Left lobe of liver (tissue), 2 donors: ENCODE results near the gene MLLT3. TPM values are rescaled to one million over a fixed set of nuclear protein-coding genes. Genes with fewer than 3 reads are reported as not detected.

Experiments used
- ATAC-seq: fragments of 200-7000 bp; cut with Tn5 transposase; one replicate; pipeline ENCODE4 v1.9.1; 2020; ENCODE audit warnings: mild to moderate bottlenecking, moderate library complexity
- DNase-seq: peaks from one replicate; pipeline ENCODE4 v3.0.0-alpha.2; 2020; ENCODE audit warnings: low spot score
- total RNA-seq: library from RNA; stranded (reverse); gene quantifications from one replicate; pipeline ENCODE4 v1.2.1, GENCODE V29; 2021
- donor health status: DM: no; HTN: no; CAD: no; lungs with moderate emphysema.
- donor health status: DM: no; HTN: yes; CAD: no.

MLLT3 gene
- total RNA-seq, 1 donor from 2014 or later, result 2.0 TPM

DNA sequence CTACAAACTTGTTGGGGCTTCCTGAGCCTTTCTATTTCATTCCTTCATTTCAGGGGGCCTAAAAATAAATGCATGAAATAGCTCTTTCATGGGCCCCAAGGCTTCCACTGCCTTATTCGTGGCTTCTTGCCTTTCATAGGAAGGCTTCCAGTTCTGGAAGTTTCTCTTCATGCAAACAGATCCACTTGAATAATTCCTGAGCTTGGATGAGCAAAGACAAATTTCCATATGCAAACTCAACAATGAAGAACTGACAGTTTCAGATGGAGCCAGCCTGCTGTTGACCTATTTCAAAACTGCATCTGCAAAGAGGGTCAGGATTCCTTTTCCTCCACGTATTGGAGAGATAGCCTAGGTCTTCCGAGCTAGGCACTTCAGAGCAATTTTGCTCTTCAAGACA lies 142.1 kb downstream of the MLLT3 start:
- DNase-seq (no peak), ATAC-seq (no peak)

- ATAC-seq (no peak), DNase-seq (no peak)
Observed at GRCh38 chr9:20479419-20480155, 142.7 kb downstream of the MLLT3 start.

- no peak for ATAC-seq
- DNase-seq, result no peak
Observed at GRCh38 chr9:20478786-20479185, 143.5 kb downstream of the MLLT3 start.

- no peak for ATAC-seq
- no peak for DNase-seq
Observed at GRCh38 chr9:20477940-20478620, 144.2 kb downstream of the MLLT3 start.

DNA sequence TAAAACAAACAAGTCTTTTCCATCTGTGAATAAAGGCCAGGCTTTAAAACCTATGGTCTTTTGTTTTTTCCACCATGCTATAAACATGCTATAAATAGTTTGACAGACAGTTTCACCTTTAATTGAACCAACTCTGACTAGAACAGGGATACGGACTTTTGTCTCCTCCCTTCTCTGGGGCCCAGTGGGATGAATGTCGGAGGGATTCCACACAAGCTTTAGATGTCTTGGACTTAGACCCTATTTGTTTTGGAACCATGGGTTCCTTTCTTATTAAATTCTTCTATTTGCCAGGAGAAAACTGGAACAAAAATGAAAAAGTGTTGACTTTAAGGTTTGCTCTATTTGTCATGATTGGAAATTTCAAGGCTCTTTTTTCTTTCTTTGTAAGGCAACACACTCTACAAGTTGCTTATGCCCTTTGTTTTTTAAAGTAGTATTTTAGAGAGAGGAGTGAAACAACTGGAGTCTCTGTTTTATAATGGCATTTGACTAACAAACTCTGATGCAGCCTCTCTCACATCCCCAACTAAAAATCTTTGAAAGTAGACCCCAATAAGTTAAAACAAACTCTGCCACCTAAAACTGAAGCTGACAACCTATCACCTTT lies 145.3 kb downstream of the MLLT3 start:
- no peak for ATAC-seq
- DNase-seq, result no peak

DNA sequence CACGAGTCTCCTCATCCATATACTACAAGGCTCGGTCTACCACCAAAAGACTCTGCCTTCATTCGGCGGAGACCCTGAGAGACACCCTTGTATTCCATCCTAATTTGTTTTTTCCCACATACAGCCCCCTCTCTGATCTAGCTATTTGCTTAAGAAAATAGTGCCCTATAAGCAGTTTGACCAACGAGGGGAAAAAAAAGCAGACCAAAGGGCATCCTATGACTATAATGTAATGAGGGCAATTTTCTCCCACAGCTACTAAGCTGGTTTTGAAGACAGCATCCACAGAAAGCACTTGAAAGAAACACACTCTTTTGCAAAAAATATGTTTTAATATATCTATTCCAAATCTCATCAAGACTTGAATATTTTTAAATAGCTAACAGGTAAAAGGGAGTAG lies 147.8 kb downstream of the MLLT3 start:
- ATAC-seq (no peak), DNase-seq (no peak)

DNA sequence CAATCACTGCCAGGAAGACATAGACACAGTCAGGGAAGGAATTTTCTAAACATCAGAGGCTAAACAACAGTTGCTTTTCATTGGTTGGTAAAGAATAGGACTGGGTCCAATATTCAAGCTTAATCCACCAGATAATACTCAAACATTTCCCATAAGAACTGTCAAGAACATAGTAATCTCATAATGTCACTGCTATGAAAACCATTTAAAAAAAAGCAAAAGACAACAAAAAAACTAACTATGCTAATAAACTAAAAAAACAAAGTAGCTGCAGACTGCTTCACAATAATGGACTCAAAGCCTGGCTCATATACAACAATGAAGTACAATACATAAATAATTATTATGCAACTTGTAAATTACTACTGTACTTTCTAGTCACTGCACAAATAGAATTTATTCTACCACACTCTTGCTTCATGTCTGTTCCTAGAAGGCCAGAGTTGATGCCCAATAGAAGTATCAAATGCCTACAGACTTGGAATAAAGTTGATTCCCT lies 148.7 kb downstream of the MLLT3 start:
- no peak for ATAC-seq
- no peak for DNase-seq

DNA sequence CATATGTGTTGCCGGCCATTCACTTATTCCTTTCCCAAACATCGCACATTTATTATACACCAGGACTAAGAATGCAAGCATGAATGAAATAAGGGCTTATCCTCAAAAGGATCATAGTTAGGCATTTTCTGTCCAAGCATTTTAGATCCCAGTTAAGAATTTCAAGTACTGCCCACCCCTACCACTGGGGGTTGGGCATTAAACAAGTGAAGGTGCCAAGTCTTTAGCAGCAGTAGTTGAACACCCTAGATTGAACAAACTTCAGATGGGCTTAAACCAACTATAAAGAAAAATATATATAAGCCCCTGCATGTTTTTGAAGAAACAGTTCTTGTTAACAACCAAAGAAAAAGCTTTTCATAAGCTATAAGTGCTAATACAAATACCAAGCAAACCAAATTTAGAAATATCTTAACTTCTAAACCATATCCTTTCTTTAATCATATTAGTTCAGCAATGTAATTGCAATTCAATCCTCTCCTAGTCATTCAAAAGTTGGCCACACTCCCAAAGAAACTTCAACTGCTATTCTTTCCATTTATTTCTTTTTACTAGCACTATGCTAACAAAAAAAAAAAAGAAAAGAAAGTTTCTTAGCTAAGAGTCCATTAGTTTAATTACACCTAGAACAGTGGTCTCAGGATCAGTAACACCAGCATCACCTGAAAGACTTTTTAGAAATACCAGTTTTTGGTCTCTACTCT lies 149.8 kb downstream of the MLLT3 start:
- DNase-seq, result no peak
- ATAC-seq, result no peak

GRCh38 chr9:20466328-20467008 lies 155.8 kb downstream of the MLLT3 start:
- no peak for ATAC-seq
- no peak for DNase-seq

GRCh38 chr9:20464242-20464641 lies 158.1 kb downstream of the MLLT3 start:
- DNase-seq (no peak), ATAC-seq (no peak)

- DNase-seq, result no peak
- no peak for ATAC-seq
Observed at GRCh38 chr9:20463823-20464222, 158.5 kb downstream of the MLLT3 start.

DNA sequence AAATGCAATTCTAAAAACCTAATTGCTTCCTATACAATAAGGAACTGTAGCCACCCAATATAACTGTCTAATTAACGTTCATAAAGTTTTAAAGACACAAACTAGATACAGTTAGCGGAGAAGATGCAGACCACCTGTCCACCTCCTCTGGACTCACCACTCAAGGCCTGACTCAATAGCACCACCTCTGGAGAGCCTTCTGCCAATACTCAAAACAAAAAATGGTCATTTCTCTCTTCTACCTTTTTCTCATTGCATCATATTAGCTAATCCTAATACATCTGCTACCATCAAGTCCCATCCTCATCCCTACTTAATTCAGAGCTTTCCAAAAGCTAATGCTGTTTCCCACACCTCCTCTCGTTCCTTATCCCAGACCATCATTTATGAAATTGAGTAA lies 159.9 kb downstream of the MLLT3 start:
- DNase-seq, result no peak
- no peak for ATAC-seq

- DNase-seq (no peak), ATAC-seq (no peak)
Observed at GRCh38 chr9:20447291-20447690, 175.0 kb downstream of the MLLT3 start.

- DNase-seq, result no peak
- no peak for ATAC-seq
Observed at GRCh38 chr9:20446248-20446647, 176.1 kb downstream of the MLLT3 start.

DNA sequence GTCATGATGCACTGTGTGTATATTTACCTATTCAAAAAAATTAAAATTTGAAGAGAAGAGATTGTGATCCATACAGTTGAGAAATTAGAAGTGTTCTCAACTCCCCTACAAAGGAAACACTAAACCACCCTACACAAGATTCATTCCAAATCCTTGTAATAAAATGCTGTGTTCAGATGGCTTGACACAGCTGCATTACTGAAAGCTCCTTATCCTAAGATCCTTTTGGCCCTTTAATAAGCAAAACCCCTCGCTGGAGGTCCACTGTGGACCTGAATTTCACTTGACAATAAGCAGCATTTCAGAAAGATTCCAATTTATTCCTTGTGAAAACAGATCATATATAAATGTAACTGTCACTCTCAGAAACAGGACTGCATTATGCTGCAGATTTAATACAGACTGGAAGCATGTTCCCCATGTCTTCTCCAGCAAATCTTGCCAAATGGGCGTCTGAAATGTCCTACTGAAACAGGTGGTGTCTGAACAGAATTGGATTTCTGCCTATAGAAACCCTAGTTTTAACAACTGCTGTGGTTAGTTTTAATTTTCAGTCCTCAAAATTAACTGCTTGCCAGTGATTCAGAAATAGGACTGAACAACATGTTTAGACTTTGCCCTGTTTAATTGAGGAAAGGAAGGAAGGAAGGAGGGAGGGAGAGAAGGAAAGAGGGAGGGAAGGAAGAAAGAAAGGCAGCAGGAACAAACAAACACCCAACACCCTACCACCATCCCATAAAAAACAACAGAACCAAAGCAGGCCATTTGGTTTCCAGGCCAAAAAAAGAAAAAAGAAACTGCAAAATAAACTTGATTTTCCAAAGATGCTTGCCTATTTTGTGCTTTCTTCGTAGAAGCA lies 179.6 kb downstream of the MLLT3 start:
- DNase-seq (no peak), ATAC-seq (no peak)

- DNase-seq (no peak), ATAC-seq (no peak)
Observed at GRCh38 chr9:20441711-20442423, 180.4 kb downstream of the MLLT3 start.

GRCh38 chr9:20441166-20441565 lies 181.1 kb downstream of the MLLT3 start:
- DNase-seq (no peak), ATAC-seq (no peak)

GRCh38 chr9:20437476-20437875 lies 184.8 kb downstream of the MLLT3 start:
- ATAC-seq (no peak), DNase-seq (no peak)

GRCh38 chr9:20436476-20437195 lies 185.7 kb downstream of the MLLT3 start:
- DNase-seq (no peak), ATAC-seq (no peak)
